GM18502 (cell line): ENCODE measurements around the gene BEND7.

Experiments
- ATAC-seq: cut with Tn5 transposase; IDR thresholded peaks from one replicate; pipeline ENCODE4 v1.9.1; 2021; ENCODE audit warnings: mild to moderate bottlenecking; ENCODE audit not compliant: unreplicated experiment, poor library complexity

Gene BEND7

GRCh38 chr10:13525663-13526062 lies 3.2 kb downstream of the BEND7 start:
- ATAC-seq = no peak

GRCh38 chr10:13521026-13521425 lies 7.8 kb downstream of the BEND7 start:
- no peak for ATAC-seq

GRCh38 chr10:13520194-13520593 lies 8.6 kb downstream of the BEND7 start:
- ATAC-seq = no peak

- no peak for ATAC-seq
These were observed 10.6 kb downstream of the BEND7 start for GRCh38 chr10:13518076-13518692.

DNA sequence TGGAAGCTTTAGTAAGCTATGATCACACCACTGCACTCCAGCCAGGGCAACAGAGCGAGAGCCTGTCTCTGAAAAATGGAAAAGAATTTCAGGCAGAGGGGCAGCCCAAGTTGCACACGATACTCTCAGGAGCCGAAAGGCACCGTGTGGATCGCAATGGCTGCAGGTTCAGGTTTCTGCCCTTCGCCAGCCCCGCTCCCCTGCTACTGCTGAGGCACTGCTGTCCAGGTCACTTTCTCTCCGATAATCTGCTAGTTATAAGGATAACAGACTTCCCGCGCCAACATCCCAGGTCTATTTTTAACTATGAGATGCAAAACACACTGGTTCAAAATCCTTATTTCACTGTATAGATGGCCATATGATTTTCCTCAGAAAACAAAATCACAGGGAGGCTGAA lies 11.1 kb downstream of the BEND7 start:
- no peak for ATAC-seq

GRCh38 chr10:13516176-13516575 lies 12.6 kb downstream of the BEND7 start:
- ATAC-seq = no peak

DNA sequence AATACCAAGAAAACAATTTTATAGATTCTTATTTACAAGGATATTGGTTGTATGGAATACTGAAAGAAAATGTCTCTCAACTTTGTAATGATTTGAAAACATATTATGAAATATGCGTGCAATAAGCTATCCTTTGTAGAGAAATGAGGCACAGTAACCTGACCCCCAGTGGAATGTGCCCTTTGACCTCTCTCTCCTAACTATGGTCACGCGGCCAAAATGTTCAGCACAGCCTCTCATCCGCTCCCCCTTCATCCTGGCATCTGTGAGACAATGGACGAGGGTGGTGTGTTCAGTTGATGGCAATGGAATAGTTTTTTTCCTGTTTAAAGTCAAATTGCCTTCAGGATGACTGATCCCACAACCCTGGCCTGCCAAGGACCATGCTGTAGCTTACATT lies 13.3 kb downstream of the BEND7 start:
- ATAC-seq = no peak

DNA sequence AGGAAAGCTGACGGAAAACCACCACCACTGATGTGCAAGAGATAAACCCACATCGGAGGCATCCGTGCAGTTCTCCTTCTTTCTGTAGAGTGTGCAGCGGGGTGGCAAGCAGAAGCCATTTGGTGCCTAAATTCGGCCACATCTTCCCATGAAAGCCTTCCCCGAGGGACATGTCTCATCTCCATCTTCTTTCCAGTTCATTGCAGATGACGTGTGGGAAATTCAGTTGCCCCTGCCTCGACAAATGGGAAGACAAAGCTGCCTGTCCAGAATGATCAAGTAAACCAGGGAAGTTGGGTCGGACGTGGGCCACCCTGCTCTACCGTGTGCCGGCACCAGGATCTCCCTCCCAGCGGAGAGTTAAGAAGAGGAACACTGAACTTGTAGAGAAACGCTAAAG lies 14.5 kb downstream of the BEND7 start:
- ATAC-seq = no peak

- ATAC-seq = no peak
These were observed 16.2 kb downstream of the BEND7 start for GRCh38 chr10:13512564-13512963.

DNA sequence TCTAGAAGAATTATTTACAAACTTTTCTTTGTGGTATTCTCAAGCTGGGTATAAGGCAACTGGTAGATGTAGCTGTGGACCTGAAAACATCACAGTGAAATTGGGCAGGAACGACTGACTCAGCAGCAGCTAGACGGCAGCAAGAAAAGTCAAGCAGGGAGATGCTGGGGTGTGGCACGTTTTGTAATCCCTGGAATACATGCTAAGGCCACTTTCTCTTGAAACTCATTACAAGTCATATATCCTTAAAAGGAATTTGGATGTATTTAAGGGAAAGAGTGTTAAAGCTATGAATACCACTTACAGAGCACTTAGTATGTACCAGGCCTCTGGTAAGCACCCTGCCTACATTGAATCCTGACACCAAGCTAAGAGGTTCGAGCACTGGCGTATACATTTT lies 17.4 kb downstream of the BEND7 start:
- no peak for ATAC-seq

GRCh38 chr10:13505052-13505680 lies 23.6 kb downstream of the BEND7 start:
- no peak for ATAC-seq

- ATAC-seq = no peak
These were observed 24.9 kb downstream of the BEND7 start for GRCh38 chr10:13503745-13504463.

DNA sequence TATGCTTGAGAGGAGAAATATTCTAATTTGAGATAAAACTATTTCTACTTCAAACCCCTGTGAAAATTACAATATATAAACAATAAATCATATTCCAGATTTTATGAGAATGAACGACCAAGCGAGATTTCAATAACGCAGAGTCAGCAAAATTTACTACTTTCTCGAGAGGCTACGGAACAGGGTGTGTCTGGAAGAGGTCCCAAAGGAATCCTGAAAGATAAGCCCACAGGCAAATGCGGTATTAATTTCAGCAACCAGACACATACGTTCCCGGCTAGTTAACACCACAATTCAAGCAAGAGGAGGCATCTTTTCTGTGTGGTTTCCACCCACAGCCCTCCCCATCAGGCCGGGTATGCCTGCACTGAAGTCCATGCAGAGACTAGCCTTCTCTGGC lies 26.4 kb downstream of the BEND7 start:
- ATAC-seq = no peak

DNA sequence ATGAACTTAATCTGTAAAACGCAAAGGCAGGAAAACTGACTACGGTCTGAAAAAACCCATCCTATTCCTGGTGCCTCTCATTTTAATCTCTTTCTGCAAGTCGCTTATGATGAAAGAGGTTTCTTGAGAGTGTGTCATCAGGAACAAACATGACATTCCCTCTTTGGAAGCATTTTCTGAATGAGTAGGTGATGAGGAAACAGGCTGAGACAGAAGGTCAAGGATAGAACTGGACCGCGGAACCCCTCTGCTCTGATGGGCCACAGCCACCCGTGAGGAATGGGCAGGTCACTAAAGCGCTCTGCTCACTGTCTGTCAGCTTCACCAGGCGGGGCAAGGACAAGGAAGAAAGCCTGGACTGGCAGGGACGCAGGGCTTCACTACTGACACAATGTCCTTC lies 28.6 kb downstream of the BEND7 start:
- ATAC-seq = no peak

- no peak for ATAC-seq
These were observed 29.7 kb downstream of the BEND7 start for GRCh38 chr10:13499150-13499549.

GRCh38 chr10:13496931-13497330 lies 31.9 kb downstream of the BEND7 start:
- no peak for ATAC-seq

- no peak for ATAC-seq
These were observed 32.6 kb downstream of the BEND7 start for GRCh38 chr10:13496164-13496563.

- ATAC-seq = no peak
These were observed 36.2 kb downstream of the BEND7 start for GRCh38 chr10:13492493-13493180.

- no peak for ATAC-seq
These were observed 37.0 kb downstream of the BEND7 start for GRCh38 chr10:13491747-13492360.

DNA sequence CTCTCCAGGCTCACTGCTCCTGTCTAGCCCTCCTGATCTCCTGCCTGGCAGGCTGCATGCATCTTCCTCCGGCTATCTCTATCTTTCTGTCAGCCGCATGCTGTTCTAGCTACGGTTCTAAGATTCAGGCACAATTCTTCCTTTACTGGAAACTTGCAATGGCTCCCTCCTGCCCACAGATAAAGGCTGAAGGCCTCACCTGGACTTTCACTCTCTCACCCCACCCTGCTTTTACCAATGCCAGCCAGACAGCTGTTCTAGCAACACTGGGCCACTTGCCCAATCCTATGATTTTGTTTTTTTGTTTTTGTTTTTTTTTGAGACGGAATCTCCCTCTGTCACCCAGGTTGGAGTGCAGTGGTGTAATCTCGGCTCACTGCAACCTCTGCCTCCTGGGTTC lies 38.3 kb downstream of the BEND7 start:
- ATAC-seq = no peak
